ENCODE measurements around the gene CELF2. TPM values are rescaled to one million over a fixed set of nuclear protein-coding genes. Genes with fewer than 3 reads are reported as not detected.

The CELF2 gene
- total and polyA plus RNA-seq, 9 of the 15 experiments (the other 6 are each of a cell fraction or from before 2014, with no cell fraction given): 4.0 to 20.3 (median 11.1) TPM

DNA sequence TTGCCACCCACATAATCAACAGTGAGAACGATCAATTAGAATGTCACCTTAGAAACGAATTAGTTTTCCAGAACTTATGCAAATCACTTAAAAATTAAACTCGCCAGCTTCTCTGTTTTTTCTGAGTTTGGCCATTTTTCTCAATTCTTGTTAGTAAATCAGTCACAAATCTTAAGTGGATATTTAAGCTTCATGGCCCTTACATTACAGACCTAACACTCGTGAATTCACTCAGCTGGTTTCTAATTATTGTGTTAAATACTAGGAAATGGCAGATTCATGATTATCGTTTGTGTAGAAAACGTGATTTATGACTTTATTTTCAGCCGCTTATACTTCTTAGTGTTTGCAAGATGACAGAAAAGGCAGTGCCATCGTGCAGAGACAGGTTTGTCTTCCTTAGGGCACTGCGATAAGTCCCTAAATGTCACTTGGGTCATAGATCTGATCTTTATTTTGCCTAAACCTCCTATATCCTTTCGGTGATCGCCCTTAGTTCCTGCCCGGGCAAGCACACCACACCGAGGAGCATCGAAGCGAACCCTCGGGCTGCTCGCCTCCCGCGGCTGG lies 587 bp upstream of the CELF2 start (continued):
- no peak for TF ChIP-seq TSC22D4 (tag; IDR thresholded peaks at IDR 0.05)

- H3K9me1 ChIP-seq (ENCODE audit: control insufficient read depth, insufficient read depth, low read length): no peaks in the 10 kb centered on the region
- in situ Hi-C loops (cut with MboI): no loop called here
- no peaks in the 10 kb centered on the region for H3K9me3 ChIP-seq (replicated peaks; ENCODE audit: control insufficient read depth, insufficient read depth, low read depth, low read length)
- H4K20me1 ChIP-seq (replicated peaks; ENCODE audit: control insufficient read depth, insufficient read depth, low read length): no peaks in the 10 kb centered on the region
- no peak overlapping the region for H3K27ac ChIP-seq (ENCODE audit: extremely low read depth, low read depth, low read length)
- peak overlapping the region; percentile 30; the same call in 1 of the 2 replicates for H3K4me2 ChIP-seq (ENCODE audit: insufficient read depth, low read length)
- no peak overlapping the region for H2AFZ ChIP-seq (ENCODE audit: low read depth, low read length)
- DNase-seq (ENCODE audit: extremely low read depth in 1 of 4, low spot score in 3 of 4) (peak in 2 of 4 experiments; percentile 7), ATAC-seq (no peak), FAIRE-seq (no peak)
- no peaks in the 10 kb centered on the region for H3K79me2 ChIP-seq (ENCODE audit: control insufficient read depth, insufficient read depth, low read length)
- no peaks in the 10 kb centered on the region for H3K36me3 ChIP-seq (ENCODE audit: control insufficient read depth, insufficient read depth, low read length)
- CTCF ChIA-PET (ENCODE audit: low intra/inter-chr PET ratio): no interaction called here
- POLR2A ChIA-PET: no interaction called here
- intact Hi-C loops (cut with micrococcal nuclease): no loop called here
- no peak overlapping the region for H3K9ac ChIP-seq (ENCODE audit: insufficient read depth in 1 of 2, low read depth in 2 of 2, low read length in 2 of 2)
- BruUV-seq (replicated peaks): no TSS peak
- H3K4me3 ChIP-seq: peak overlapping the region; percentile 29
- no CpG with 5 or more reads among the region's 57 CpGs for WGBS (ENCODE audit: insufficient coverage, low coverage, missing lambda C conversion rate)
- H3K27me3 ChIP-seq (ENCODE audit: control insufficient read depth in 2 of 2, insufficient read depth in 2 of 2, low read length in 2 of 2): peaks cover 13 to 18% of the 10 kb centered on the region in 2 experiments
- TF ChIP-seq GABPB1 (CRISPR knock-in tag; IDR thresholded peaks at IDR 0.05) (no peak), ZNF134 (CRISPR knock-in tag; conservative IDR thresholded peaks at IDR 0.05) (no peak), RNF2 (IDR thresholded peaks at IDR 0.05) (no peak), MYNN (IDR thresholded peaks at IDR 0.05) (no peak), MYNN (CRISPR knock-in tag; IDR thresholded peaks at IDR 0.05) (no peak), ZNF239 (CRISPR knock-in tag; IDR thresholded peaks at IDR 0.05) (no peak), NBN (IDR thresholded peaks at IDR 0.05; ENCODE audit: low read depth) (no peak), ZNF316 (IDR thresholded peaks at IDR 0.05) (no peak), ZBTB5 (IDR thresholded peaks at IDR 0.05) (no peak), ELF2 (CRISPR knock-in tag; IDR thresholded peaks at IDR 0.05) (no peak), SIN3B (IDR thresholded peaks at IDR 0.05; ENCODE audit: low read depth) (no peak), SOX6 (IDR thresholded peaks at IDR 0.05) (no peak), ZNF124 (CRISPR knock-in tag; IDR thresholded peaks at IDR 0.05) (no peak), POLR2H (tag; IDR thresholded peaks at IDR 0.05; ENCODE audit: low read depth) (no peak), FOXM1 (IDR thresholded peaks at IDR 0.05; ENCODE audit: low read depth) (no peak), FOXM1 (CRISPR knock-in tag; IDR thresholded peaks at IDR 0.05; ENCODE audit: low read depth) (no peak), MTA1 (IDR thresholded peaks at IDR 0.05; ENCODE audit: borderline replicate concordance) (no peak), ZNF12 (CRISPR knock-in tag; IDR thresholded peaks at IDR 0.05) (no peak), ZNF696 (CRISPR knock-in tag; conservative IDR thresholded peaks at IDR 0.05) (no peak)
- peaks cover 0 to 13% of the 10 kb centered on the region in 2 experiments; a peak in 2 of 5 replicates for H3K4me1 ChIP-seq (replicated peaks in 1 of 2; ENCODE audit: control insufficient read depth in 2 of 2, insufficient read depth in 2 of 2, low read length in 2 of 2)
Observed at GRCh38 chr10:11018432-11018841, 765 bp downstream of the CELF2 start.

All from K562 (cell line).